ENCODE measurements around the gene TMC5. TPM values are rescaled to one million over a fixed set of nuclear protein-coding genes. Genes with fewer than 3 reads are reported as not detected.

Gene TMC5
- total and polyA plus RNA-seq, 2 of the 13 experiments (the other 11 are each of a cell fraction or from before 2014, with no cell fraction given), result 0.09 to 0.41 TPM

- TF ChIP-seq FOXO4 (CRISPR knock-in tag; conservative IDR thresholded peaks at IDR 0.05), result no peak
- no peak for TF ChIP-seq ZFP82 (CRISPR knock-in tag; IDR thresholded peaks at IDR 0.05; ENCODE audit: borderline replicate concordance)
- peak; percentile 52; the same call in 1 of the 2 replicates for TF ChIP-seq ARHGAP35 (CRISPR knock-in tag; IDR thresholded peaks at IDR 0.05; ENCODE audit: borderline replicate concordance)
- peak; percentile 99 for TF ChIP-seq ARID4A (CRISPR knock-in tag; IDR thresholded peaks at IDR 0.05; ENCODE audit: borderline replicate concordance)
- TF ChIP-seq ZNF431 (CRISPR knock-in tag; IDR thresholded peaks at IDR 0.05; ENCODE audit: borderline replicate concordance, low read depth), result no peak
- no peak for TF ChIP-seq ZSCAN20 (CRISPR knock-in tag; IDR thresholded peaks at IDR 0.05; ENCODE audit: borderline replicate concordance)
- TF ChIP-seq TRAFD1 (CRISPR knock-in tag; IDR thresholded peaks at IDR 0.05; ENCODE audit: borderline replicate concordance), result no peak
- TF ChIP-seq CEBPZ (IDR thresholded peaks at IDR 0.05; ENCODE audit: low read length), result no peak
- TF ChIP-seq NFYB (CRISPR knock-in tag; IDR thresholded peaks at IDR 0.05), result peak; percentile 64; the same call in 1 of the 2 replicates
- TF ChIP-seq PLSCR1 (CRISPR knock-in tag; IDR thresholded peaks at IDR 0.05; ENCODE audit: borderline replicate concordance), result no peak
- peak; percentile 59 for TF ChIP-seq CEBPG (CRISPR knock-in tag; IDR thresholded peaks at IDR 0.05)
- TF ChIP-seq ZNF737 (CRISPR knock-in tag; IDR thresholded peaks at IDR 0.05; ENCODE audit: borderline replicate concordance), result no peak
- TF ChIP-seq ZNF138 (CRISPR knock-in tag; IDR thresholded peaks at IDR 0.05; ENCODE audit: low read depth), result peak; percentile 75; the same call in 1 of the 2 replicates
- peak; percentile 65 for TF ChIP-seq SIN3B (IDR thresholded peaks at IDR 0.05; ENCODE audit: low read length)
- TF ChIP-seq PHB2 (IDR thresholded peaks at IDR 0.05; ENCODE audit: partially characterized antibody), result no peak
- 0 out of 2 replicates have a peak, but pooled peaks have one; percentile 12 for TF ChIP-seq NR2F6 (IDR thresholded peaks at IDR 0.05)
- TF ChIP-seq NR2F6 (CRISPR knock-in tag; IDR thresholded peaks at IDR 0.05), result no peak
These were observed 106.1 kb downstream of the TMC5 start, which contains the start of gene CCP110 (continued) for GRCh38 chr16:19523559-19524355.
